H7 (cell line): Measurements from ENCODE around the gene SMAD2. TPM values are rescaled to one million over a fixed set of nuclear protein-coding genes. Genes with fewer than 3 reads are reported as not detected.
A peak's percentile ranks its signal among the peaks of the same experiment; 100 is the strongest.

Experiments used
- DNase-seq: peaks from one replicate; pipeline ENCODE4 v3.0.0; 2012
- H3K27me3 ChIP-seq: 2 replicates; pipeline ENCODE4 v1.6.0; 2011; ENCODE audit warnings: mild to moderate bottlenecking, low read length; ENCODE audit not compliant: control insufficient read depth, insufficient read depth
- H3K36me3 ChIP-seq: replicated peaks from 2 replicates; pipeline ENCODE4 v1.5.1; 2011; ENCODE audit warnings: low read length; ENCODE audit not compliant: control insufficient read depth, insufficient read depth
- H3K4me3 ChIP-seq: 2 replicates; pipeline ENCODE4 v1.5.1; 2011; ENCODE audit warnings: low read depth, mild to moderate bottlenecking, control low read depth, low read length, moderate library complexity; ENCODE audit not compliant: insufficient read depth
- total RNA-seq: library from RNA; depleted of rRNA; stranded (reverse); fragments of >200 nt; shearing (Covaris generic); gene quantifications from 2 replicates; pipeline ENCODE4 v1.2.3, GENCODE V29; 2014

The SMAD2 gene
- total RNA-seq, 1 experiment from 2014 or later: 63.3 TPM

DNA sequence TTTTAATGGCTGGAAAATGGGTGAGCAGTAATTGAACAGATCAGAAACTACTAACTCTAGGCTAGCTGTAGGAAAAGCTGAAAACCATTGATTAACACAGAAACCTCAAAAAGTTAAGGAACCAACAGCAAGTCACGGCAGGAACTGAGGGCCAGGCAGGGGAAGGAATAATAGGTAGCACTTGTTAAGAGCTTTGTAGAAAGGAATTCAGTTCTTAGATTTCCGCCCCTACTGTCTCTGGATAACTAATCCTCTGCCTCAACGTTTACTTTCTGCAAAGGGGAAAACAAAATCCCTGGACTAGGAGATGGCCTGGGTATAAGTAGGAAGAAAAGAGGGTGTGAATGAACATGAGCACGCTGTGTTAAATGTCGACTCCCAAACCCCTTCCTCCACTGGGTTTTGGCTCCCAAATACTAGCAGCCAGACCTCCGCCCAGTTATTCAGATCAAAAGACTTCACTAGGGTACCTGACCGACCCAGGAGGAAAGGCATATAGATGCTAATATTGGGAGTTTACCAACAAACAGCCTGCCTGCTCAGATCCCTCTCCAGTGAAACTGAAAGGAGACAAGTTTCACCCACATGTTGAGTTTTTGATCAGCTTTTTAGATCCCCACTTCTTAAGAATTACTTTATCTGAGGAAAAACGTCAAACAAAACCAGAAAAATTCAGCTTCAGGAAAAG, 12.4 kb downstream of the SMAD2 start:
- Histone ChIP-seq H3K36me3 (no peaks in the 10 kb centered on the region), H3K27me3 (no peaks in the 10 kb centered on the region), H3K4me3 (0 out of 2 replicates have a peak overlapping the region, but pooled peaks have one; percentile 11)
- DNase-seq: peak; percentile 29

DNA sequence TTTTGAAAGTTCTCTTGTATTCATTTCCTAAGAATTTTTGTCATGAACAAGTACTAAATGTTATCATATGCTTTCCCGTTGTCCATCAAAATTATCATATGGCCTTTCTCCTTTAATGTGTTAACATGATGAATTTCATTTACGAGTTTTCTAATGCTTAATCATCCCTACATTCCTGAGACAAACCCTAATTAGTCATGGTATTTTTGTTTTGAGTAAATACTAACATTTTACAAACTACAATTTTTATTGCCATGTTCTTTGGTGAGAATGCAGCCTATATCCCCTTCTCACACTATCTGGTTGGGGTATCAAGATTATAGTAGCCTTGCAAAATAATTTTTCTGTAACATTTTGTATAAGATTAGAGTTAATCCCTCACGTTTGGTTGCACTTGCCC, 14.5 kb downstream of the SMAD2 start:
- H3K4me3 ChIP-seq: no peak overlapping the region
- no peak for DNase-seq
- no peaks in the 10 kb centered on the region for H3K27me3 ChIP-seq
- H3K36me3 ChIP-seq: no peaks in the 10 kb centered on the region

DNA sequence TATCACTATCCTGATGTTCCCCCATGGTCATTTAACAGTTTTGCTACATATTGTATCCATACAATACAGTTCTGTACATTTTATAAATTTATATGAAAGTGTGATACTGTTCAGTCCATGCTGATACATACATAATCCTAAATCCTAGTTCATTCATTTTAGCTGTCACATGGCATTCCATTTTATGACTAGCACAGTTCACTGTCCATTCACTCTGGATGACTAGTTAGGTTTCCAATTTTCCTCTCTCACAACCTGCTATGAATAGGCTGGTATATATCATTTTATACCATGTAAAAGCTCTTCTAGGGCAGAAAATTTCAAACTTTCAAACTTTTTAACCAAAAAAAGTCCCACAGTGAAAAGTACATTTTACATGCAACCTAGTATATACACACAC, 15.2 kb downstream of the SMAD2 start:
- H3K36me3 ChIP-seq: no peaks in the 10 kb centered on the region
- no peak overlapping the region for H3K4me3 ChIP-seq
- DNase-seq: no peak
- no peaks in the 10 kb centered on the region for H3K27me3 ChIP-seq

DNA sequence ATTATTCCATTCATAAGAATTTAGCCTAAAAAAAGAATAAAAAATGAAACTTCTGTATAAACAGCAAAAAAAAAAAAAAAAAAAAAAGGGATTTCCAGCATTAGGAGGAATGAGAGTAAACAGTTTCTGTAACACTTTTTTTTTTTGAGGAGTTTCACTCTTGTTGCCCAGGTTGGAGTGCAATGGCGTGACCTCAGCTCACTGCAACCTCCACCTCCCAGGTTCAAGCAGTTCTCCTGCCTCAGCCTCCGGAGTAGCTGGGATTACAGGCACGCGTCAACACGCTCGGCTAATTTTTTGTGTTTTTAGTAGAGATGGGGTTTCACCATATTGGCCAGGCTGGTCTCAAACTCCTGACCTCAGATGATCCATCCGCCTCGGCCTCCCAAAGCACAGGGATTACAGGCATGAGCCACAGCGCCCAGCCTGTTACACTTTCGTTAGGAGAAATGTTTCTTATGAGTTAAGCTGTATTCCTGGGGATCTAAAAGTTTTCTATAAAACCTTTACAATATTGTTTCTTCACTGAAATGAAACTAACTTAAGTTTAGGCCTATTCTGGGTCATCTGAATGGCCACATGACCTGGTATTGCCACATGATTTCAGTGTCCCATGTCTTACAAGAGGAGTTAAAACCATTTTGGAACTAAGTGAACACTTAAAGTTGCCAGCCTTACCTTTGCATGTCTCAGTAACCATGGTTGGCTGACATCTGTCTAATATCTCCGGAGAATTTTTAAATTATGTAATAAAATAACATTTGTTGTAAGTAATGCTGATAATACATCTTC, 17.5 kb downstream of the SMAD2 start:
- no peak overlapping the region for H3K4me3 ChIP-seq
- no peaks in the 10 kb centered on the region for H3K36me3 ChIP-seq
- DNase-seq: no peak
- H3K27me3 ChIP-seq: no peaks in the 10 kb centered on the region

DNA sequence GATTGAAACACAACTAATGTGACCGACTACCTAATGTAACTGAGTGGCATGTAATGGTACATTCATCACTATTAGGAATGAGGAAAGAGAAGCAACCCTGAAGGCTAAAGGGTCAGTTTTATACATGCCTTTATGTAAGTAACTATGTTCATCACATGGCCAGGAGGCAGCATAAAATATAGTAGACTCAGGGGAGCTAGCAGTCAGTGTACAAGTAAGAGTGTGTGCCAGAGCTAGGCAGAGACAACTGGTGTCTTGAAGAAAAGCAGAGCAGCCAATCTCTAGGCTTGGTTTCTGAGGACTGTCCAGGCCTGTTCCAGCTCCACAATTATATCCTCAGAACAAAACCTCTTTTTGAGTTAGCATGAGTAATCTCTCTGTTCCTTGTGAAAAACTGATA, 18.1 kb downstream of the SMAD2 start:
- no peaks in the 10 kb centered on the region for H3K36me3 ChIP-seq

DNA sequence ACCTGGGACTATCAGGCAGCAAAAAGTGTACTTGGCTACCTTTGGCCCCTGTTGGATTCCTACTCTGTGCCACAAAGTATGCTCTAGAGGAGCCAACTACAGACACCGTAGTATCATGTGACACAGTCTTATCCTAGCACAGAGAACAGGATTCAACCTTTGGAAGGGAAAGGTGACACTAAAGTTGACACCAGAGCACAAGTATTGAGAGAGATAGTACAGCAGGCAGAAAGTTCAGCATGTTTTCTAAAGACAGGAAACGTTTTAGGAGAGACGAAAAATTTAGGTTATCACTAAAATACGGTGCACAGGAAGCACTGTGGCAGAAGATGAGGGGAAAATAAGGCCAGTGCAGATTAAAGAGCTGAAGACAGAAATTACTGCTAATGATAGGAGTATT, 18.6 kb downstream of the SMAD2 start:
- Histone ChIP-seq H3K27me3 (no peaks in the 10 kb centered on the region), H3K4me3 (no peak overlapping the region), H3K36me3 (no peaks in the 10 kb centered on the region)
- DNase-seq: no peak

More for the DNA sequence above, 18.1 kb downstream of the SMAD2 start:
- H3K4me3 ChIP-seq: no peak overlapping the region
- no peak for DNase-seq
- no peaks in the 10 kb centered on the region for H3K27me3 ChIP-seq

DNA sequence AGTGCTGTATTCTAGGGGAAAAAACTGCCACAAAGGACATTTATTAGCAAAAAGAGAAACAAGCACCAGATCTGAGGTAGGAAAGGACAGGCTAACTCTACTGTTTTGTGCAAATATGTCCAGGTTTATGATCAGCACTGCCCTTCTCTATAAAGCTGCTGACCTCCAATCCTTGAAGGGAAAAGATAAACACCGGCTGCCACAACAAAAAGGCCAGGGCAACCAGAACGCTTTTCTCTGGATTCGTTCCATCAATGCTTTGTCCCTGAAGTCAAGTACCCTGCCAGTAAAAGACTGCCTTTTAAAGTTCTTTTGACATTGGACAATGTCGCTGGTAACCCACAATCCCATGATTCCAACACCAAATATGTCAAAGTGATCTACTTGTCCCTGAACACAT, 21.0 kb downstream of the SMAD2 start:
- DNase-seq: no peak
- no peaks in the 10 kb centered on the region; the same call in 1 of the 2 replicates for H3K36me3 ChIP-seq
- no peak overlapping the region for H3K4me3 ChIP-seq
- no peaks in the 10 kb centered on the region for H3K27me3 ChIP-seq

DNA sequence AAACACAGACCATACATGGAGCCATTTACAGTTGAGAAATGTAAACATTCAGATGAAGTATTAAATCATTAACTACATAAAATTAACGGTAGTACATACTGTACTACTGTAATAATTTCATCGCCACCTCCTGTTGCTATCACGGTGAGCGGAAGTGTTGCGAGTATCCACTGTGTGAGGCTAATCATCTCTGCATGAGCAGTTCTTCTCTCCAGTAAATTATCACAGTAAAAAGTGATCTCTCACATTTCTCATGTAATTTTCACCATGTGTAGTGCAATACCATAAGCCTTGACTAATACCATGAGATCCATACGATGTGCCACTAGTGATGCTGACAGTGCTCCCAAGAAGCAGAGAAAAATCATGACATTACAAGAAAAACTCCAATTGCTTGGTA, 21.9 kb downstream of the SMAD2 start:
- DNase-seq: no peak
- H3K27me3 ChIP-seq: no peaks in the 10 kb centered on the region
- H3K36me3 ChIP-seq: no peaks in the 10 kb centered on the region; the same call in 1 of the 2 replicates
- no peak overlapping the region for H3K4me3 ChIP-seq

DNA sequence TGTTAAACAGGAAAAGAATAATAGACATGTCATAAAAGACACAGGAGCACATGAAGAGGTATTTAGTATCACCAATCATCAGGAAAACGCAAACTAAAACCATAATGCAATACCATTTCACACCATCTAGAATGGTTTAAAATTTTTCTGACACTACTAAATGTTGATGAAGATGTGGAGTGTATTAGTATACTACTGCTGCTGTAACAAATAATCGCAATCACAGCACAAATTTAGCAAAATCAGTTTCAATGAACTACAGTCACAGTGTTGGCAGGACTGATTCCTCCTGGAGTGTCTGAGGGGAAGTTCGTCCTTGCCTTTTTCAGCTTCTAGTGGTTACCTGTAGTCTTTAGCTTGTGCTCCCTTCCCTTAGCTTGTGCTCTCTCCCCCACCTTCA, 24.1 kb downstream of the SMAD2 start:
- no peak for DNase-seq

DNA sequence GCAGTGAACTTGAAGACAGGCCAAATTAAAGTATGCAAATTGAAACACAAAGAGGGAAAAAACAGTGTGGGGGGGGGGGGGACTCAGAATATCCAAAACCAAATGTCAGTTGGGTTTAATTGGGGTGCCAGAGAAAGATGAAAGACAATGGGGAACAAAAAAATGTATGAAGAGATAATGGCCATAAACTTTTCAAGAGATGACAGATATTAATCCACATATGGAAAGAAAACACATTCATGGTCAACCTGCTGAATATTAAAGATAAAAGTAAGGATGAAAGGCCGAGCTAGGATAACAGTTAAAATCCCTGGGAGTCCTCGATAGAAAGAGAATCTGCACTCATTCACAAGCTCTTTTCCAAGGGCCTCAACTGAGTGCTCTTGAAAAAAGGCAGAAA, 26.6 kb downstream of the SMAD2 start:
- no peaks in the 10 kb centered on the region for H3K27me3 ChIP-seq
- no peak overlapping the region for H3K4me3 ChIP-seq
- H3K36me3 ChIP-seq: no peaks in the 10 kb centered on the region; the same call in 1 of the 2 replicates
- DNase-seq: no peak

More for the DNA sequence above, 24.1 kb downstream of the SMAD2 start:
- Histone ChIP-seq H3K36me3 (no peaks in the 10 kb centered on the region; the same call in 1 of the 2 replicates), H3K4me3 (no peak overlapping the region), H3K27me3 (no peaks in the 10 kb centered on the region)

DNA sequence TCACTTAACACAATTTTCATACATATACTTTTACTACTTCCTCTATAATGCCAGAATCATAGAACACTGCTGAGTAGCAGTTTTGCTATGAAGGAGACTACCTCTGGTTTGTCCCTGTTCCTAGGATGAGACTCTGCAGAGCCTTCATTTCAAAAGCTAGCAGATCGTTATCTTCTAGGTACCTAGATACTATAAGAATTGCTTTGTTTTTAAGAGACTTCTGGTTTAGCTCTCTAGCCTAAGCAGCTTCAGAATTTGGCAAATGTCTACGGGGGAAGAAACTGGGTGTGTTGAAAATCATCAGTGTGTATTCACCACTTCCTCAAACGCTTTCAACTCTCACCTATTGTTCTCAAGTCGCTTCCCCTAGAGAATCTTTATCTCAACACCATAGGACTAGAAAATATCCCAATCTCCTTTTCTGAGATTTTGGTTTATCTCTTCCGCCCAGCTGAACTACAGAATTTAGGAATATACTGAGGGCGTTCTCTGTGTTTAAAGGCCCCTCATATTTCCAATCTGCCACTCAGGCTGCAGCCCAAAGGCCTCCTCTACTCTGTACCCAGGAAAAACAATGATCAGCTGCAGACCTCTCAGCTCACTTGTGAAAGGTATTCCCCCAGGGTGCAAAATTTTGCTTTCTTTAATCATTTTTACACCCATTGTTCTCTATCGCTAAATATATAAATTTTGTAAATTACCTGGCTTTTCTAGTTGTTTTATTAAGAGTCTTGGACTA, 28.7 kb downstream of the SMAD2 start:
- no peak for DNase-seq
- H3K4me3 ChIP-seq: no peak overlapping the region
- H3K27me3 ChIP-seq: no peaks in the 10 kb centered on the region
- no peaks in the 10 kb centered on the region; the same call in 1 of the 2 replicates for H3K36me3 ChIP-seq

DNA sequence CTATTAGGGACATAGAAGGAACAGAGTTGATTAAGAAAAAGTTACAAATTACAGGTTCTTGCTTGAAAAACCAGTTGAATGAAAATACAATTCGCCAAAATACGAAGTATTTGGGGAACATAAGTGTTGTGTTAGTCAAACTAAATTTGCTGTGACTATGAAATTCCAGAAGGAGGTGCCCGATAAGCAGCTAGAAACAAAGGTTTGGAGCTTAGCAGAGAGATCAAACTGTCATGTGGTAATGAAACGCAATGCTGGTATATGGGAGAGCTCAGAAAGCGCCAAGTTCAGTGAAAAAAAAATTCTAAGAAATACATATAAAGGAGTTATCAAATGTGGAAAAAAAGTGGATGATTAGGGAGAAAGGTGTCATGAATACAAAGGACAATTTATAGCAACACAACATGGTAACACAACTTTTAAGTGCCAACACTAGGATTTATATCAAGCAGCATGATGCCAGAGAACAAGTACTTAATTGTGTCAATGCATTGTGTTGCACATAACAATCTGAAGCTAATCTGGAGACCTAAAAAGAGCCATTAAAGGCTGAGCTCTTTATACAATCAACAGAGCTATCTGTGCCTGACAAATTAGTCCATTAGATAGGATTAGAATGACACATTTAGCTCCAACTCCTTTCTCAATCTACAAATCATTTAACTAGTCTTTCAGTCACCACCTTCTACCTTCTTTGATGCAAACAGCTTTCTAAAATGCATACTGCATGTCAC, 31.2 kb downstream of the SMAD2 start:
- H3K27me3 ChIP-seq: no peaks in the 10 kb centered on the region
- DNase-seq: no peak
- no peak overlapping the region for H3K4me3 ChIP-seq
- peaks cover 1% of the 10 kb centered on the region for H3K36me3 ChIP-seq

DNA sequence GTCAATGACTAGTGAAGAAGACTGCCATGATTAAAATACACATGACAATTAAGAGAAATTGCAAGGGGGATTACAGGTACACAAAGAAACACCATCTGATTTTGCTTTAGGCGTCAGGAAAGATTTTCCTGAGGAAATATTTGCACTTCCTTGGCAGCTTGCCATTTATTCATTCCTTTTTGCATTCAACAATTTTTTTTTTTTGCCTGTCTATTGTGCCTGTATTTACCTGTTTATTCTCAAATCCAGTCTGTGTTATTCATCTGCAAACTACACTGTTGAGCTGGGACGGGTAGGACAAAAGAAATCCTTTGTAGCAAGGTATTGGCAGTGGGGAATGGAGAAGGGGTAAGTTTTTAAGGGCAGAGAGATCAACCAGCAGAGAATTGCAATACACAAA, 31.8 kb downstream of the SMAD2 start:
- DNase-seq: no peak
- Histone ChIP-seq H3K36me3 (peaks cover 1% of the 10 kb centered on the region), H3K4me3 (no peak overlapping the region), H3K27me3 (no peaks in the 10 kb centered on the region)

DNA sequence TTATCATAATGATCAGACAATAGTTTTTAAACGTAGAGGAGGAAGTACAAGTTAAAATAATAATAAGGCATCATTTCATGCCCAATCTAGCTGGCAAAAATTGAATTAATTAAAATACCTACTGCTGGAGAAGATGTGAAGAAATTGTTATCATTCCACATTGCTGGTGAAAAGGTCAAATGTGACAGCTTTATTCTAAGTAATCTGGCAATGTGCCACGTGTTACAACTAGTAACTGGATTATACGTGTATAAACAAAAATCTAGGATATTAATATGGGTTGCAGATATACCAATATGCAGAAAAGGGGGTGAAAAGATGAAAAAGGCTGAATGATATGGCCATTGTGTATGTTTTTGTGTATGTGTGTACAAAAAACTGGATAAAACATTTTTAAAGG, 32.4 kb downstream of the SMAD2 start:
- no peaks in the 10 kb centered on the region for H3K27me3 ChIP-seq
- H3K36me3 ChIP-seq: peaks cover 1% of the 10 kb centered on the region
- no peak for DNase-seq
- no peak overlapping the region for H3K4me3 ChIP-seq
